Renal pelvis (tissue), 4 donors: ENCODE results near the gene MYL3. TPM values are rescaled to one million over a fixed set of nuclear protein-coding genes. Genes with fewer than 3 reads are reported as not detected.

Experiments
- DNase-seq: peaks from one replicate; pipeline ENCODE4 v3.0.0-alpha.2; 2013
- polyA plus RNA-seq, 3 donors: library from polyadenylated mRNA; unstranded; fragments of 120-200 nt; gene quantifications; one replicate each; pipeline ENCODE4 v1.2.1, GENCODE V29; 2013; ENCODE audit not compliant: insufficient read length in 3 of 3

MYL3 gene
- polyA plus RNA-seq, 3 donors, result 25.0 to 28.2 (median 25.4) TPM

DNA sequence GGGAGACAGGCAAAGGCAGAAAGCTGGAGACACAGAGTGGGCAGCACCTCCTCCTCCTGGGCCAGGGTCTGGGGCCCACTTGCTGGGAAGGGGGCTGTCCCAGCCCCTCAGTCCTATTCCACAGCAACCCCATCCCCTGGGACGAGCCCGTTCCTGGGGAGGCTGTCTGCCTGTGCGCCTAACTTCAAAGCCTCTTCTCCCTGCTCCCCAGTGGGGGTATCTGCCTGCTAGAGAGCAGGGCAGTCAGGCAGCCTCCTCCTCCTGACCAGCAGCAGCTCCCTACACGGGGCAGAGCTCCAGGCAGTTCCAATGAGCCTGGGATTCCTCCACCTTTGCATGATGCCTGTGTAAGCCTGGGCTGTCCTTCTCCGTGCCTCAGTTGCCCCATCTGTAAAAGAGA lies 21.2 kb upstream of the MYL3 start:
- DNase-seq, result no peak

- no peak for DNase-seq
Measured at GRCh38 chr3:46883830-46884185, 20.6 kb upstream of the MYL3 start.

GRCh38 chr3:46883054-46883829 lies 20.0 kb upstream of the MYL3 start:
- peak; percentile 42 for DNase-seq

- no peak for DNase-seq
Measured at GRCh38 chr3:46882377-46883053, 19.3 kb upstream of the MYL3 start.

- DNase-seq, result no peak
Measured at GRCh38 chr3:46881596-46882376, 18.5 kb upstream of the MYL3 start.

GRCh38 chr3:46880884-46881595 lies 17.8 kb upstream of the MYL3 start:
- DNase-seq, result no peak

GRCh38 chr3:46878781-46879436 lies 15.7 kb upstream of the MYL3 start:
- no peak for DNase-seq

DNA sequence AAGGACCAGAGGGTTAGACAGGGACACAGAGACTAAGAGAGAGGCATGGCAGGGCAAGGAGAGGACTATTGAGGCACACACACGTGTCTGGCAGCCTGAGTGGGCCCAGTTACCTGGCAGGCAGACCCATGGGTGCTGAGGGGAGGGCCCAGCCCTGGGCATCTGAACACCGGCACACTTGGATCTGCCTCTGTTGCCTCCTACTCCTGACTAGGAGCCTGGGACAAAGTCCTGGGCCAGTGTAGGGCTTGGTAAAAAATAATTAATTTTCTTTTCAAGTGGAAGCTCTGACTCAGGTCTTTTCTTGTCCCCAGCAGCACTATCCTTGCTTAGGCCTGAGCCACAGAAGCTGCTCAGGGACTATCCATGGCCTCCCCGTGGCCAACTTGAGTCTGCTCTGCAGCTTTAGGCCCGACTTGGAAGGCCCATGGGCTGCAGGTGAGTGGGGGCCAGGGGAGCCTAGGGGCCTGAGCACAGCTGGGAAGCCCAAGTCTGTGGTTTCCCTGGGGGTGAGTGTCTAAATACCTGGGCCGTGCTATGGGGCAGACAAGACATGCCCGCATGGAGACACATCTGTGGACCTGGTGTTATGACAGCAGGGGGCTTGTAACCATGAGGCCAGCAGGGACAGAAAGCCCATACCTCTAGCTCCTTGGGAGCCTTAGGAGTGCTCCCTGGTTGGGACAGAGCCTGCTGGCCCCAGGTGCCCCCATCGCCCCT lies 14.3 kb upstream of the MYL3 start, which contains the start of gene PTH1R:
Gene PTH1R, plus strand, starts transcription at position 316 of the 720 bp plus-strand sequence. CDS start 5,839 bp downstream, outside the sequence.
- no peak for DNase-seq

- DNase-seq, result no peak
Measured at GRCh38 chr3:46876313-46877300, 13.4 kb upstream of the MYL3 start.

- DNase-seq, result no peak
Measured at GRCh38 chr3:46875560-46875959, 12.3 kb upstream of the MYL3 start.

GRCh38 chr3:46874430-46874829 lies 11.2 kb upstream of the MYL3 start:
- DNase-seq, result peak; percentile 81

DNA sequence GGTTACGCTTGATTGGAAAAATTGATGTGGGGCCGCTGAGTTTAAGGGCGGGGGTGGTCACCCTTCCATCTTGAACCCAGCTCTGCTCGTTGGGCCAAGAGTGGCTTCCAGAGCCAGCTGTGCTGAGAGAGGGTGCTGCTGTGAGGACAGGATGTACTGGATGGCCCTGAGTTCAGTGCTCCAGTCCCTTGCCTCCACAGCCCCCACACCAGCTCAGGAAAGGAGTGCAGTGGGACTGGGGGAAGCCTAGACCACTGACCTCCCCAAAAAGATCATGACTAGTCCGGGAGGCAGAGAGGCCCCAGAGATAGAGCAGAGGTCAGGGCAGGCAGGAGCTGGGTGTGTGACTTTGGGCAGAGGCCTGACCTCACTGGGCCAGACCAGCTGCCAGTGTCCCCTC lies 10.3 kb upstream of the MYL3 start:
- no peak for DNase-seq

DNA sequence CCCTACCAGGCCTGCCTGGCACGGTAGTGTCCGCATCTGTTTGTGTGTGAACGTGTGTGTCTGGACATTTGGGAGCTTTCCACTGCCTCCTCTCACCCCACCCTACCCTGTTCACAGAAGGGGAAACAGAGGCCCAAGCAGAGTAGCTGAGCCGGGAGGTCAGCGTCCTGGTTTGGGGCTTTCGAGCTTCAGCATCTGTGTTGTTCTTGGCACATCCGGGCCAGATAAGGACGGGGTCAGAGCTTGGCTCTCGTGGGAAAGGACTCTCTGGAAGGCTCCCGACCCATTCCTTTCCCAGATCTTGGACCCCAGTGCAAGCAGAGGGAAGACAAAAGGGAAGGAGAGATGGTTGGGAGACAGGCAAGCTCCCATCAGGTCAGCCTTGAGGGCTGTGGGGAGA lies 8.0 kb upstream of the MYL3 start:
- no peak for DNase-seq

- DNase-seq, result no peak
Measured at GRCh38 chr3:46870651-46871050, 7.4 kb upstream of the MYL3 start.

DNA sequence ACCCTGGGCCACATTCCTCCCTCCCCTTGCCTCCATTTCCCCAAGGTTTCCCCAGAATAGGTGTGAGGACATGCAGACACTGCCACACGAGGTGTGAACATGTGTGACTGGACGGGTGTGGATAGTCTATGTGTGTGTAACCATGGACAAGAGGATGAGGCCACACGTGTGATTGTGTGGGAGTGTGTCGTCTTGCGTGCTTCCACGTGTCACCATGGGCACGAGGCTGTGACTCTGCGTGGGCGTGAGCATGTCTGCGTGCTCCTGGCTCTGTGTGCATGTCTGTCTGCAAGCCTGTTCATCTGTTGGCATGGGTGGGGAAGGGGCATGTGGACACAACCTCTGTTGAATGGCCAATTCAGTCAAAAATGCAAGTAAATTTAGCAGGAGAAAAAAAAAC lies 6.2 kb upstream of the MYL3 start:
- no peak for DNase-seq

DNA sequence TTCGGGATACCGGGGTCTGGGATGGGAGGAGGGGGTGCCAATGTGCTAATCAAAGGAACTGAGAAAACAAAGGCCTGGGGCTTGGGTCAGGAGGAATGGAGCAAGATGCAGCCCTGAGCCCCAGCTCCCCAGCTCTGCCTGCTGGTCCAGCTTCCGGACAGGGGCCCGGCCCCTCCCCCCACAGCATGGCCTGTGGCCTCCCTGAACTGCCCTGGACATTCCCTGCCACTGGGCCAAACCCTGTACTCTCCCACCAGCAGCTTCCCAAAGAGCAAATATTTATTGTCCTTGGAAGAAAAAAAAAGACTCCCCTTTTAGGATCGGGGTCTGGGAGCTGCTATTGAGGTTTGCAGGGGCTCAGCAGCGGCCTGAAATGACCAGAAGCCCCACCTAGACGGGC lies 5.7 kb upstream of the MYL3 start:
- DNase-seq, result no peak

- DNase-seq, result no peak
Measured at GRCh38 chr3:46868287-46868686, 5.0 kb upstream of the MYL3 start.

DNA sequence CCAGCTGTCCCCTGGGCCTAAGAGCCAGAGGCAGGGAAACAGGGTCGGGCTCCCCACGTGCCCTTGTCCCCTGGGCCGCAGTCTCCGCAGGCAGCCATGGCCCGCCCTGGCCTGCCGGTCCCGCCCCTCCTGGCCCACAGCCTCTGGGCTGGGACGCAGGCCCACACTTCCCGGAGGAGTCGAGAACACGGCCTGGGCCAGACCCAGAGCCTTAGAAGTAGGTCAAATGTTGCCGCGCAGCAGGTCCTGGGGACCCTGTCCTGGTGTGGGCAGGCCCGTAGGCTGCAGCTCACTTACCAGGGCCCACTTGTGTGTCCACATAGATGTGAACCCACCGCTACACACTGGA lies 4.3 kb upstream of the MYL3 start:
- DNase-seq, result no peak

DNA sequence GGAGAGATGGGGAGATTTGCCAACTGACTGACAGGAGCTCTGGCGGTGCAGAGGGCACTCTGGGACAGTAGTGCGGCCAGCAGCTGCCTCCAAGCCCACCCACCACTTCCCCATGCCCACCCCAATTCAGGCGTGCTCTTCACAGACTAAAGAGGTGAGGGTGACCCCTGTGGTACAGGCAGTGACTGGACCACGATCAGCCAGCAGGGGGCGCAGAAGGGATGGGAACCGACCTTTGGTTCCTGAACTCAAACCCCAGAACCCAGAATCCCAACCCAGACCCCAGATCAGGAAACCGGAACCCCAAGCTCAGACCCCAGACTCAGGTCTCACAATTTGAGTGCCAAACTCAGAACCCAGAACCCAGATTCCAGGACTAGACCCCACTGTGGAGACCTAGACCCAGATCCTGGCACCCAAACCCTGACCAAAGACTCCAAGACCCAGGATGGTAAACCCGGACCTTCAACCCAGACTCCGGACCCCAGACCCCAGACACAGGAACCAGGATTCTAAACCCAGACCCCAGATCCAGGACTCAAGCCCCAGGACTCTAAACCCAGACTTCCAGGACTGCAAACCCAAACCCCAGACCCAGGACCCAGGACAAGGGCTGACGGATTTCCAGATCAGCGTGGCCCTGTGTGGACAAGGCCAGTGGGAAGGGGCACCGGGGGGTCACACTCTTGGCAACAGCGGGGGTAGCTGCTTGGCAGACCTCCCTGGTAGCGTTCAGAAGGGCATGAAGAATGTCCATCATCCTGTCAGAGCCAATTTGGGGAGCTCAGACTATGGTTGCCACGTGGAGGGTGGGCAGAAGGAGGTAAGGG lies 3.7 kb upstream of the MYL3 start:
- no peak for DNase-seq
